CD14-positive monocyte (primary cell): ENCODE results near the gene BAG5. TPM values are rescaled to one million over a fixed set of nuclear protein-coding genes. Genes with fewer than 3 reads are reported as not detected.

Source experiments
- DNase-seq, 3 donors: peaks; one replicate each; pipeline ENCODE4 v3.0.0-alpha.2; 2011 to 2022
- H2AFZ ChIP-seq: 2 replicates; pipeline ENCODE4 v1.6.0; 2012; ENCODE audit warnings: mild to moderate bottlenecking, low read depth, low read length, inconsistent platforms; ENCODE audit not compliant: insufficient read depth, poor library complexity, severe bottlenecking
- H3K27ac ChIP-seq, 2 donors: 1 replicate in 1 of 2; 2 replicates in 1 of 2; pipeline ENCODE4 v1.5.1; 2012 to 2013; ENCODE audit warnings: low read length in 2 of 2, control low read depth in 1 of 2, inconsistent platforms in 1 of 2, low read depth in 1 of 2, mild to moderate bottlenecking in 1 of 2
- H3K27me3 ChIP-seq, 2 donors: one replicate each; pipeline versions ENCODE4 v1.6.0 to v1.6.1; 2011 to 2013; ENCODE audit warnings: low read length in 2 of 2; ENCODE audit not compliant: control insufficient read depth in 2 of 2, insufficient read depth in 2 of 2
- H3K36me3 ChIP-seq, 2 donors: replicated peaks in 1 of 2; 1 replicate in 1 of 2; 2 replicates in 1 of 2; pipeline versions ENCODE4 v1.5.1 to v1.6.1; 2012 to 2013; ENCODE audit warnings: low read length in 2 of 2, control low read depth in 1 of 2, inconsistent platforms in 1 of 2, mild to moderate bottlenecking in 1 of 2; ENCODE audit not compliant: insufficient read depth in 2 of 2, control insufficient read depth in 1 of 2
- H3K4me1 ChIP-seq, 2 donors: 1 replicate in 1 of 2; 2 replicates in 1 of 2; pipeline versions ENCODE4 v1.5.1 to v1.6.1; 2012 to 2013; ENCODE audit warnings: low read length in 2 of 2, control low read depth in 1 of 2, inconsistent platforms in 1 of 2, mild to moderate bottlenecking in 1 of 2, moderate library complexity in 1 of 2; ENCODE audit not compliant: insufficient read depth in 2 of 2, control insufficient read depth in 1 of 2
- H3K4me2 ChIP-seq: replicated peaks from 2 replicates; pipeline ENCODE3; 2012; ENCODE audit warnings: low read length, moderate library complexity, mild to moderate bottlenecking; ENCODE audit not compliant: poor library complexity, severe bottlenecking; ENCODE audit errors: extremely low read depth
- H3K4me3 ChIP-seq, 3 experiments: fragments of 200-600 bp in 1 of 3; sonication (generic) in 1 of 3; replicated peaks in 1 of 3; 1 replicate in 2 of 3; 2 replicates in 1 of 3; pipeline ENCODE4 v1.5.1; 2011 to 2013; ENCODE audit warnings: low read length in 3 of 3, mild to moderate bottlenecking in 3 of 3, control low read depth in 2 of 3, low read depth in 2 of 3, inconsistent platforms in 1 of 3, moderate library complexity in 1 of 3
- H3K79me2 ChIP-seq: 2 replicates; pipeline ENCODE4 v1.6.0; 2012; ENCODE audit warnings: mild to moderate bottlenecking, control low read depth, inconsistent platforms, low read length, moderate library complexity; ENCODE audit not compliant: insufficient read depth
- H3K9ac ChIP-seq: 2 replicates; pipeline ENCODE4 v1.6.0; 2017; ENCODE audit warnings: low read length, mild to moderate bottlenecking; ENCODE audit not compliant: insufficient read depth, poor library complexity, severe bottlenecking
- H3K9me3 ChIP-seq, 2 donors: replicated peaks in 1 of 2; 1 replicate in 1 of 2; 2 replicates in 1 of 2; pipeline versions ENCODE4 v1.5.1 to v1.6.1; 2012 to 2013; ENCODE audit warnings: low read length in 2 of 2, control low read depth in 1 of 2; ENCODE audit not compliant: control insufficient read depth in 1 of 2, insufficient read depth in 1 of 2
- H4K20me1 ChIP-seq: 2 replicates; pipeline ENCODE4 v1.6.0; 2012; ENCODE audit warnings: mild to moderate bottlenecking, low read length, control low read depth, moderate library complexity; ENCODE audit not compliant: insufficient read depth
- H3K27ac Mint-ChIP-seq, 7 donors: one replicate each; pipeline ENCODE4 v1.8.0; 2020; ENCODE audit warnings: mild to moderate bottlenecking in 7 of 7, mixed read lengths in 7 of 7, moderate library complexity in 6 of 7, inconsistent platforms in 2 of 7
- H3K27me3 Mint-ChIP-seq, 3 donors: one replicate each; pipeline ENCODE4 v1.8.0; 2021 to 2022; ENCODE audit warnings: low read depth in 3 of 3, mild to moderate bottlenecking in 3 of 3, mixed read lengths in 3 of 3, moderate library complexity in 3 of 3, inconsistent platforms in 1 of 3
- H3K36me3 Mint-ChIP-seq, 2 donors: one replicate each; pipeline ENCODE4 v1.8.0; 2020; ENCODE audit warnings: mixed read lengths in 2 of 2, inconsistent platforms in 1 of 2, mild to moderate bottlenecking in 1 of 2
- H3K4me1 Mint-ChIP-seq: one replicate; pipeline ENCODE4 v1.8.0; 2020; ENCODE audit warnings: mild to moderate bottlenecking, mixed read lengths
- H3K4me3 Mint-ChIP-seq, 2 donors: one replicate each; pipeline ENCODE4 v1.8.0; 2020; ENCODE audit warnings: mild to moderate bottlenecking in 2 of 2, mixed read lengths in 2 of 2, moderate library complexity in 1 of 2
- H3K9me3 Mint-ChIP-seq, 7 donors: one replicate each; pipeline ENCODE4 v1.8.0; 2020 to 2022; ENCODE audit warnings: mixed read lengths in 7 of 7, mild to moderate bottlenecking in 6 of 7, moderate library complexity in 6 of 7, inconsistent platforms in 2 of 7
- CTCF ChIP-seq: fragments of 200-600 bp; IDR thresholded peaks from one replicate; pipeline ENCODE4 v1.8.0; 2022; ENCODE audit warnings: antibody characterized with exemption, mild to moderate bottlenecking
- WGBS: methylation state at CpG from one replicate; pipeline ENCODE4 v1.1.5; 2013; ENCODE audit warnings: missing lambda C conversion rate; ENCODE audit not compliant: insufficient coverage; 5-methylcytosine and 5-hydroxymethylcytosine counted together
- intact Hi-C, 2 donors: fragments of 100-400 bp; cut with micrococcal nuclease; formaldehyde crosslinking; loops; one replicate each; pipeline versions ENCODE4 v1.15.0 to v1.15.1; 2023
- polyA plus RNA-seq, 3 donors: library from polyadenylated mRNA; depleted of rRNA in 1 of 3; unstranded in 2 of 3; stranded (reverse) in 1 of 3; fragments of 300-500 nt in 2 of 3; fragments of >200 nt in 1 of 3; fragmentation: Illumina TruSeq in 2 of 3; gene quantifications; 1 replicate in 2 of 3; 2 replicates in 1 of 3; pipeline ENCODE4 v1.2.3, GENCODE V29; 2012 to 2021

BAG5 gene
- polyA plus RNA-seq, 3 donors: 4.7 to 33.1 (median 30.1) TPM

- no peaks in the 10 kb centered on the region for H3K4me1 ChIP-seq
- peaks cover 39% of the 10 kb centered on the region for H4K20me1 ChIP-seq
- no peaks in the 10 kb centered on the region for H3K27me3 ChIP-seq
- H3K4me2 ChIP-seq: no peak overlapping the region
- no peaks in the 10 kb centered on the region for H3K79me2 ChIP-seq
- Mint-ChIP-seq H3K9me3 (no peaks in the 10 kb centered on the region), H3K36me3 (peaks cover 33 to 62% of the 10 kb centered on the region in 2 donors), H3K4me1 (no peaks in the 10 kb centered on the region), H3K27me3 (peaks cover 0 to 2% (median 2%) of the 10 kb centered on the region in 3 donors), H3K4me3 (no peak overlapping the region), H3K27ac (peak overlapping the region in 1 of 7 donors; percentile 57)
- TF ChIP-seq CTCF: no peak
- no peak for DNase-seq
- WGBS: 97% methylated on average over 12 of the region's 26 CpGs
- intact Hi-C loops: no loop called here
- H3K27ac ChIP-seq: no peak overlapping the region
- H2AFZ ChIP-seq: no peak overlapping the region
- no peaks in the 10 kb centered on the region for H3K9me3 ChIP-seq
- H3K36me3 ChIP-seq: peaks cover 20 to 56% of the 10 kb centered on the region in 2 donors
- no peak overlapping the region for H3K9ac ChIP-seq
- H3K4me3 ChIP-seq: no peak overlapping the region
Measured at GRCh38 chr14:103510724-103511693, 51.4 kb downstream of the BAG5 start.

- H3K36me3 ChIP-seq: peaks cover 24 to 65% of the 10 kb centered on the region in 2 donors
- Mint-ChIP-seq H3K4me1 (no peaks in the 10 kb centered on the region), H3K9me3 (no peaks in the 10 kb centered on the region), H3K27ac (peak overlapping the region in 3 of 7 donors; percentile 38 to 57 (median 53)), H3K36me3 (peaks cover 41 to 71% of the 10 kb centered on the region in 2 donors), H3K4me3 (no peak overlapping the region), H3K27me3 (peaks cover 0 to 2% (median 0%) of the 10 kb centered on the region in 3 donors)
- H3K4me1 ChIP-seq: no peaks in the 10 kb centered on the region
- H3K9ac ChIP-seq: no peak overlapping the region
- H4K20me1 ChIP-seq: peaks cover 40% of the 10 kb centered on the region
- intact Hi-C loops: no loop called here
- no peak for TF ChIP-seq CTCF
- no peak overlapping the region for H3K4me3 ChIP-seq
- 97% methylated on average over 5 of the region's 11 CpGs for WGBS
- no peaks in the 10 kb centered on the region for H3K9me3 ChIP-seq
- no peaks in the 10 kb centered on the region for H3K27me3 ChIP-seq
- H3K79me2 ChIP-seq: no peaks in the 10 kb centered on the region
- no peak overlapping the region for H2AFZ ChIP-seq
- no peak overlapping the region for H3K4me2 ChIP-seq
- no peak for DNase-seq
- no peak overlapping the region for H3K27ac ChIP-seq
Measured at GRCh38 chr14:103509864-103510723, 52.4 kb downstream of the BAG5 start.
